Measurements from ENCODE around the gene AMY1A.
"Not testable (repeated sequence)": the region's sequence is repeated elsewhere in the genome, so short reads cannot be mapped to it uniquely, and the experiment has no call there.

Gene AMY1A

GRCh38 chr1:103655460-103655859 is at the start of gene AMY1A:
AMY1A (plus strand) TSS chr1:103655760; CDS start chr1:103656331, 571 bp downstream.
- not testable (repeated sequence) for H3K36me3 Mint-ChIP-seq; H3K9me3 Mint-ChIP-seq; H3K4me1 Mint-ChIP-seq; DNase-seq; H3K27ac Mint-ChIP-seq; ATAC-seq (replicated peaks); H3K4me3 Mint-ChIP-seq; H3K27me3 Mint-ChIP-seq

- Mint-ChIP-seq H3K27me3 (no peaks in the 10 kb centered on the region), H3K36me3 (no peaks in the 10 kb centered on the region), H3K9me3 (peaks cover 0 to 2% of the 10 kb centered on the region in 2 donors), H3K4me3 (no peak overlapping the region), H3K4me1 (no peaks in the 10 kb centered on the region), H3K27ac (no peak overlapping the region)
- DNase-seq = no peak
- ATAC-seq (replicated peaks) = no peak
Measured at GRCh38 chr1:103616362-103616761, 39.2 kb upstream of the AMY1A start.

- not testable (repeated sequence) for H3K4me1 Mint-ChIP-seq; DNase-seq; H3K4me3 Mint-ChIP-seq; H3K36me3 Mint-ChIP-seq; H3K27ac Mint-ChIP-seq; ATAC-seq (replicated peaks); H3K9me3 Mint-ChIP-seq; H3K27me3 Mint-ChIP-seq
Measured at GRCh38 chr1:103616994-103617477, 38.5 kb upstream of the AMY1A start, which contains the start of gene AMY2A. AMY2A (plus strand) TSS chr1:103617427; CDS start chr1:103617441, 14 bp downstream.

- not testable (repeated sequence) for H3K4me1 Mint-ChIP-seq, H3K9me3 Mint-ChIP-seq, H3K27me3 Mint-ChIP-seq, H3K4me3 Mint-ChIP-seq, H3K27ac Mint-ChIP-seq, DNase-seq, H3K36me3 Mint-ChIP-seq
- peak in 1 of 2 donors; percentile 10 for ATAC-seq (replicated peaks)
Measured at GRCh38 chr1:103627436-103627835, 28.1 kb upstream of the AMY1A start.

GRCh38 chr1:103641194-103641593 is 14.4 kb upstream of the AMY1A start:
- H3K27me3 Mint-ChIP-seq; DNase-seq; H3K36me3 Mint-ChIP-seq; ATAC-seq (replicated peaks); H3K4me3 Mint-ChIP-seq; H3K27ac Mint-ChIP-seq; H3K9me3 Mint-ChIP-seq; H3K4me1 Mint-ChIP-seq: not testable (repeated sequence)

- not testable (repeated sequence) for DNase-seq; H3K9me3 Mint-ChIP-seq; H3K27ac Mint-ChIP-seq; H3K27me3 Mint-ChIP-seq; H3K4me1 Mint-ChIP-seq; ATAC-seq (replicated peaks); H3K36me3 Mint-ChIP-seq; H3K4me3 Mint-ChIP-seq
Measured at GRCh38 chr1:103643908-103644307, 11.7 kb upstream of the AMY1A start.

- H3K4me1 Mint-ChIP-seq; H3K9me3 Mint-ChIP-seq; H3K4me3 Mint-ChIP-seq; DNase-seq; H3K27ac Mint-ChIP-seq; H3K27me3 Mint-ChIP-seq; ATAC-seq (replicated peaks); H3K36me3 Mint-ChIP-seq: not testable (repeated sequence)
Measured at GRCh38 chr1:103650305-103650704, 5.3 kb upstream of the AMY1A start.

- H3K27me3 Mint-ChIP-seq; H3K4me1 Mint-ChIP-seq; DNase-seq; H3K9me3 Mint-ChIP-seq; H3K27ac Mint-ChIP-seq; H3K4me3 Mint-ChIP-seq; H3K36me3 Mint-ChIP-seq; ATAC-seq (replicated peaks): not testable (repeated sequence)
Measured at GRCh38 chr1:103650889-103651288, 4.7 kb upstream of the AMY1A start.

GRCh38 chr1:103654133-103654532 is 1.4 kb upstream of the AMY1A start:
- ATAC-seq (replicated peaks); H3K36me3 Mint-ChIP-seq; H3K4me3 Mint-ChIP-seq; DNase-seq; H3K27ac Mint-ChIP-seq; H3K27me3 Mint-ChIP-seq; H3K4me1 Mint-ChIP-seq; H3K9me3 Mint-ChIP-seq: not testable (repeated sequence)

- H3K27ac Mint-ChIP-seq; DNase-seq; H3K36me3 Mint-ChIP-seq; H3K4me3 Mint-ChIP-seq; H3K9me3 Mint-ChIP-seq; ATAC-seq (replicated peaks); H3K4me1 Mint-ChIP-seq; H3K27me3 Mint-ChIP-seq: not testable (repeated sequence)
Measured at GRCh38 chr1:103676335-103676734, 20.8 kb downstream of the AMY1A start.

GRCh38 chr1:103696110-103696509 is 40.5 kb downstream of the AMY1A start, which contains the start of gene AMY1B:
AMY1B (minus strand) TSS chr1:103696210; CDS start chr1:103695639, 571 bp downstream.
- H3K9me3 Mint-ChIP-seq; H3K27ac Mint-ChIP-seq; H3K4me3 Mint-ChIP-seq; H3K36me3 Mint-ChIP-seq; H3K27me3 Mint-ChIP-seq; ATAC-seq (replicated peaks); H3K4me1 Mint-ChIP-seq; DNase-seq: not testable (repeated sequence)

- not testable (repeated sequence) for H3K9me3 Mint-ChIP-seq; DNase-seq; H3K27ac Mint-ChIP-seq; H3K4me1 Mint-ChIP-seq; H3K36me3 Mint-ChIP-seq; H3K27me3 Mint-ChIP-seq; H3K4me3 Mint-ChIP-seq; ATAC-seq (replicated peaks)
Measured at GRCh38 chr1:103697430-103697829, 41.9 kb downstream of the AMY1A start.

- not testable (repeated sequence) for H3K4me3 Mint-ChIP-seq, H3K9me3 Mint-ChIP-seq
Measured at GRCh38 chr1:103700669-103701068, 45.1 kb downstream of the AMY1A start.

GRCh38 chr1:103701256-103701655 is 45.7 kb downstream of the AMY1A start:
- not testable (repeated sequence) for H3K4me1 Mint-ChIP-seq; H3K27ac Mint-ChIP-seq; H3K36me3 Mint-ChIP-seq; H3K9me3 Mint-ChIP-seq; H3K27me3 Mint-ChIP-seq; ATAC-seq (replicated peaks); DNase-seq; H3K4me3 Mint-ChIP-seq

More at GRCh38 chr1:103700669-103701068, 45.1 kb downstream of the AMY1A start:
- DNase-seq; H3K36me3 Mint-ChIP-seq; H3K27ac Mint-ChIP-seq; ATAC-seq (replicated peaks); H3K27me3 Mint-ChIP-seq; H3K4me1 Mint-ChIP-seq: not testable (repeated sequence)

- ATAC-seq (replicated peaks); DNase-seq; H3K4me3 Mint-ChIP-seq; H3K9me3 Mint-ChIP-seq; H3K27me3 Mint-ChIP-seq; H3K27ac Mint-ChIP-seq; H3K4me1 Mint-ChIP-seq; H3K36me3 Mint-ChIP-seq: not testable (repeated sequence)
Measured at GRCh38 chr1:103707670-103708069, 52.1 kb downstream of the AMY1A start.

GRCh38 chr1:103710381-103710780 is 54.8 kb downstream of the AMY1A start:
- not testable (repeated sequence) for H3K27ac Mint-ChIP-seq; H3K36me3 Mint-ChIP-seq; H3K9me3 Mint-ChIP-seq; H3K27me3 Mint-ChIP-seq; ATAC-seq (replicated peaks); DNase-seq; H3K4me3 Mint-ChIP-seq; H3K4me1 Mint-ChIP-seq
